ENCODE results near the gene SLC22A2. TPM values are rescaled to one million over a fixed set of nuclear protein-coding genes. Genes with fewer than 3 reads are reported as not detected.

Gene SLC22A2
- total RNA-seq, 1 experiment from 2014 or later = not detected

GRCh38 chr6:160260803-160261450 lies 2.3 kb upstream of the SLC22A2 start:
- Mint-ChIP-seq H3K36me3 (ENCODE audit: insufficient read depth, unreplicated experiment) (no peaks in the 10 kb centered on the region), H3K4me3 (ENCODE audit: low read depth, unreplicated experiment) (no peak overlapping the region), H3K27me3 (ENCODE audit: unreplicated experiment) (no peaks in the 10 kb centered on the region), H3K4me1 (ENCODE audit: low read depth, unreplicated experiment) (peaks cover 44% of the 10 kb centered on the region), H3K9me3 (ENCODE audit: low read depth, unreplicated experiment) (no peaks in the 10 kb centered on the region), H3K27ac (ENCODE audit: unreplicated experiment) (no peak overlapping the region)
- CTCF ChIA-PET = interaction anchor here (0.9 kb wide), 1 partner anchor 40 kb away, joined by 3 read pairs; no protein-coding TSS in a partner anchor
- TF ChIP-seq, protein P1, sequence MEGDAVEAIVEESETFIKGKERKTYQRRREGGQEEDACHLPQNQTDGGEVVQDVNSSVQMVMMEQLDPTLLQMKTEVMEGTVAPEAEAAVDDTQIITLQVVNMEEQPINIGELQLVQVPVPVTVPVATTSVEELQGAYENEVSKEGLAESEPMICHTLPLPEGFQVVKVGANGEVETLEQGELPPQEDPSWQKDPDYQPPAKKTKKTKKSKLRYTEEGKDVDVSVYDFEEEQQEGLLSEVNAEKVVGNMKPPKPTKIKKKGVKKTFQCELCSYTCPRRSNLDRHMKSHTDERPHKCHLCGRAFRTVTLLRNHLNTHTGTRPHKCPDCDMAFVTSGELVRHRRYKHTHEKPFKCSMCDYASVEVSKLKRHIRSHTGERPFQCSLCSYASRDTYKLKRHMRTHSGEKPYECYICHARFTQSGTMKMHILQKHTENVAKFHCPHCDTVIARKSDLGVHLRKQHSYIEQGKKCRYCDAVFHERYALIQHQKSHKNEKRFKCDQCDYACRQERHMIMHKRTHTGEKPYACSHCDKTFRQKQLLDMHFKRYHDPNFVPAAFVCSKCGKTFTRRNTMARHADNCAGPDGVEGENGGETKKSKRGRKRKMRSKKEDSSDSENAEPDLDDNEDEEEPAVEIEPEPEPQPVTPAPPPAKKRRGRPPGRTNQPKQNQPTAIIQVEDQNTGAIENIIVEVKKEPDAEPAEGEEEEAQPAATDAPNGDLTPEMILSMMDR (IDR thresholded peaks at IDR 0.05; ENCODE audit: unreplicated experiment) = no peak
- DNase-seq = peak; percentile 47
- intact Hi-C loops (cut with micrococcal nuclease; ENCODE audit: unreplicated experiment) = no loop called here
- BruUV-seq (replicated peaks) = no TSS peak

DNA sequence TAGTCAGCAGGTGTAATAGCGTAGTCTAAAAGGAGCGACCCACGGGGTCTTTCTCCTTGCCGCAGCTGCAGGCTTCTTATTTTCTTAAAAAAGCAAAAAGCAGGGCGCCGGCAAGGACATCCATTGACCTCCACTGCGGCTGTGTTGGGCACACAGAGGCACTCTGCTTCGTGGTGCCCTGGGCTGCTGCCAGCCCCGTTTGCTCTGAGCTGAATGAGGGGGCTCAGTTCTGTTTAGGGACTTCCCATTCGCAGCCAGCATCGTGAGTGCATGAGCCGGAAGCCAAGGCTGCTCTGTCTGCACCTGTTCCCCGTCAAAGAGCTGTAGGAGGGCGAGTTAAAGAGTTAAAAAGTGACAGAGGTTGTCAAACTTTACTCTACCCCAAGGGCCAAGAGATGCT lies 1.7 kb upstream of the SLC22A2 start:
- no peak overlapping the region for H3K27ac Mint-ChIP-seq (ENCODE audit: unreplicated experiment)
- intact Hi-C loops (cut with micrococcal nuclease; ENCODE audit: unreplicated experiment) = no loop called here
- no peaks in the 10 kb centered on the region for H3K27me3 Mint-ChIP-seq (ENCODE audit: unreplicated experiment)
- H3K4me1 Mint-ChIP-seq (ENCODE audit: low read depth, unreplicated experiment) = peaks cover 47% of the 10 kb centered on the region
- no peaks in the 10 kb centered on the region for H3K9me3 Mint-ChIP-seq (ENCODE audit: low read depth, unreplicated experiment)
- no peaks in the 10 kb centered on the region for H3K36me3 Mint-ChIP-seq (ENCODE audit: insufficient read depth, unreplicated experiment)
- CTCF ChIA-PET = interaction anchor here (0.9 kb wide), 1 partner anchor 39 kb away, joined by 3 read pairs; no protein-coding TSS in a partner anchor
- DNase-seq = no peak
- BruUV-seq (replicated peaks) = no TSS peak
- TF ChIP-seq, protein P1 (IDR thresholded peaks at IDR 0.05; ENCODE audit: unreplicated experiment) = no peak
- no peak overlapping the region for H3K4me3 Mint-ChIP-seq (ENCODE audit: low read depth, unreplicated experiment)

DNA sequence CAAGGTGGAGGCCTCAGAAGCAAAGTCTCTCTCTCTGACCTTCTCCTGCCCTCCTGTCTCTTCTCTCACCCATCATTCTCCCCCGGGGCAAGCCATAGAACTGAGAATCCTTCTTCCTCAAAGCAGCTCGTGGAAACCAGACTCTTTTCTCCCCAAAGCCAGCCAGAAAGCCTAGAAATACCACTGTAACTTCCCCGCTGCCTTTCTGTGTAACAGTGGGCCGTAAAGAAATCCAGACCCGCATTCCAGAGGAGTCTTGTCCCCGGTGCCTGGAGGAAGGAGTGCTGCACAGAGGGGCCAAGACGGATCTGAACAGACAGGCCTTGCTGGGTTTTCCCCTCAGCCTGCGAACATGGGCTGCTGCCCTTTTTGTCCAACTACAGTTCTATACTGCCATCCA lies 977 bp upstream of the SLC22A2 start:
- Mint-ChIP-seq H3K27ac (ENCODE audit: unreplicated experiment) (peak overlapping the region; percentile 17), H3K9me3 (ENCODE audit: low read depth, unreplicated experiment) (no peaks in the 10 kb centered on the region), H3K4me1 (ENCODE audit: low read depth, unreplicated experiment) (peaks cover 55% of the 10 kb centered on the region), H3K27me3 (ENCODE audit: unreplicated experiment) (no peaks in the 10 kb centered on the region), H3K36me3 (ENCODE audit: insufficient read depth, unreplicated experiment) (peaks cover 6% of the 10 kb centered on the region), H3K4me3 (ENCODE audit: low read depth, unreplicated experiment) (no peak overlapping the region)
- TF ChIP-seq, protein P1 (IDR thresholded peaks at IDR 0.05; ENCODE audit: unreplicated experiment) = no peak
- no TSS peak for BruUV-seq (replicated peaks)
- CTCF ChIA-PET = no interaction called here
- intact Hi-C loops (cut with micrococcal nuclease; ENCODE audit: unreplicated experiment) = loop anchor here (10.0 kb wide), 1 partner anchor 565 kb away; the partner anchor contains the start of gene SOD2
- no peak for DNase-seq

DNA sequence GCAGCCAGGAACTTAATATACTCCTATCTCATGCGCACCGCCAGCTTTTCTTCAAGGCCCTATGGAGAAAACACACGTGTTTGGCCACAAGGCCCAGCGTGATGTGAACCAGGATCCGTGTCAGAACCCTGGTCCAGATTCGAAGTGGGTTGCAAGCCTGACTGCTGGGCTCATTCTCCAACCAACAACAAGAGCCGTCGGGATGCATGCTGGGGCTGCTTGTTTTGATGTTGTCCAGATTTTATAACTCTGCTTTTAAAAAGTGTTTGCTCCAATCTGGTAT lies 463 bp upstream of the SLC22A2 start:
- DNase-seq = no peak
- H3K4me3 Mint-ChIP-seq (ENCODE audit: low read depth, unreplicated experiment) = no peak overlapping the region
- H3K4me1 Mint-ChIP-seq (ENCODE audit: low read depth, unreplicated experiment) = peaks cover 60% of the 10 kb centered on the region
- TF ChIP-seq, protein P1 (IDR thresholded peaks at IDR 0.05; ENCODE audit: unreplicated experiment) = no peak
- intact Hi-C loops (cut with micrococcal nuclease; ENCODE audit: unreplicated experiment) = loop anchor here (10.0 kb wide), 1 partner anchor 564 kb away; the partner anchor contains the start of gene SOD2
- H3K27ac Mint-ChIP-seq (ENCODE audit: unreplicated experiment) = no peak overlapping the region
- no peaks in the 10 kb centered on the region for H3K9me3 Mint-ChIP-seq (ENCODE audit: low read depth, unreplicated experiment)
- peaks cover 6% of the 10 kb centered on the region for H3K36me3 Mint-ChIP-seq (ENCODE audit: insufficient read depth, unreplicated experiment)
- H3K27me3 Mint-ChIP-seq (ENCODE audit: unreplicated experiment) = no peaks in the 10 kb centered on the region
- CTCF ChIA-PET = interaction anchor here (0.7 kb wide), 1 partner anchor 128 kb away, joined by 3 read pairs; no protein-coding TSS in a partner anchor
- no TSS peak for BruUV-seq (replicated peaks)
